ENCODE data around the gene ERMAP.

Gene ERMAP

DNA sequence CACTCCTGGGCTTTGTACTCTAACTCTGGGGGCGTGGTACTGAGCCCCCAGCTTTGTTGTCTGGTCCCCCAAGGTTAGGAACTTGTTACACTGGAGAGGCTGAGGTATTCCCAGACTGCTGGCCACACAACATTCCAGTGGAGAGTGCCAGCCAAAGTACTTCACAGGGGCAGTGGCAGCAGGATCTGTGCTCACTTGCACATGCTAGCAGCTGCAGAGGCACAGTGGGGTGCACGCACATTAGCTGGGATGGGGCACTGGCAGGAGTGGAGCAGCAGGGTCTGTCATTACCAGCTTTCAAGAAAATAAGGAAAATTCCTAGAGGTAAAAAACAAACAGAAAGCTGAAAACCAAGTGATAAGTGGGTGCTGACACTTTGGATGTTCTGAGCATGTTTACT, 60.5 kb downstream of the ERMAP start:
- H3K27ac ChIP-seq: no peak overlapping the region
- ChIA-PET POLR2A (ENCODE audit: low non-redundant PET) (no interaction called here), CTCF (no interaction called here)
- TF ChIP-seq, protein P1, sequence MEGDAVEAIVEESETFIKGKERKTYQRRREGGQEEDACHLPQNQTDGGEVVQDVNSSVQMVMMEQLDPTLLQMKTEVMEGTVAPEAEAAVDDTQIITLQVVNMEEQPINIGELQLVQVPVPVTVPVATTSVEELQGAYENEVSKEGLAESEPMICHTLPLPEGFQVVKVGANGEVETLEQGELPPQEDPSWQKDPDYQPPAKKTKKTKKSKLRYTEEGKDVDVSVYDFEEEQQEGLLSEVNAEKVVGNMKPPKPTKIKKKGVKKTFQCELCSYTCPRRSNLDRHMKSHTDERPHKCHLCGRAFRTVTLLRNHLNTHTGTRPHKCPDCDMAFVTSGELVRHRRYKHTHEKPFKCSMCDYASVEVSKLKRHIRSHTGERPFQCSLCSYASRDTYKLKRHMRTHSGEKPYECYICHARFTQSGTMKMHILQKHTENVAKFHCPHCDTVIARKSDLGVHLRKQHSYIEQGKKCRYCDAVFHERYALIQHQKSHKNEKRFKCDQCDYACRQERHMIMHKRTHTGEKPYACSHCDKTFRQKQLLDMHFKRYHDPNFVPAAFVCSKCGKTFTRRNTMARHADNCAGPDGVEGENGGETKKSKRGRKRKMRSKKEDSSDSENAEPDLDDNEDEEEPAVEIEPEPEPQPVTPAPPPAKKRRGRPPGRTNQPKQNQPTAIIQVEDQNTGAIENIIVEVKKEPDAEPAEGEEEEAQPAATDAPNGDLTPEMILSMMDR (conservative IDR thresholded peaks at IDR 0.05; ENCODE audit: low read depth): no peak
- DNase-seq (ENCODE audit: low spot score): no peak

DNA sequence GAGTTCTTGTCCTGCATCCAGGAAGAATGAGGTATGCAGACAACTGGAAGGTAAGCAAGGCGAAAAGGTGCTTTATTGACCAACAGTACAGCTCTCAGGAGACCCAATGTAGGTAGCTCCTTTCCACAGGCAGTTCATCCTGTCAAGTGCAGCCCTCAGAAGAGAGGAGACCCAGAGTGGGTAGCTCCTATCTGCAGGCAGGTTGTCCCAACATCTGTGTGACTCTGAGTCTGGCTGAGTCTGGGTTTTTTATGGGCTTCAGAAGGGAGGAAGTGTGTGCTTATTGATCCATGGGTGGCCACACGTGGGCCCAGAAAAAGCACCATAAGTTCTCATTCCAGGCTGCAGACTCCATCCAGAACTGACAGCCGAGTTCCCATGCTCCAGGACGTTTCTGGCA, 63.5 kb downstream of the ERMAP start:
- no peak overlapping the region for H3K27ac ChIP-seq
- TF ChIP-seq, protein P1 (conservative IDR thresholded peaks at IDR 0.05; ENCODE audit: low read depth): no peak
- ChIA-PET CTCF (no interaction called here), POLR2A (ENCODE audit: low non-redundant PET) (no interaction called here)
- DNase-seq (ENCODE audit: low spot score): no peak

DNA sequence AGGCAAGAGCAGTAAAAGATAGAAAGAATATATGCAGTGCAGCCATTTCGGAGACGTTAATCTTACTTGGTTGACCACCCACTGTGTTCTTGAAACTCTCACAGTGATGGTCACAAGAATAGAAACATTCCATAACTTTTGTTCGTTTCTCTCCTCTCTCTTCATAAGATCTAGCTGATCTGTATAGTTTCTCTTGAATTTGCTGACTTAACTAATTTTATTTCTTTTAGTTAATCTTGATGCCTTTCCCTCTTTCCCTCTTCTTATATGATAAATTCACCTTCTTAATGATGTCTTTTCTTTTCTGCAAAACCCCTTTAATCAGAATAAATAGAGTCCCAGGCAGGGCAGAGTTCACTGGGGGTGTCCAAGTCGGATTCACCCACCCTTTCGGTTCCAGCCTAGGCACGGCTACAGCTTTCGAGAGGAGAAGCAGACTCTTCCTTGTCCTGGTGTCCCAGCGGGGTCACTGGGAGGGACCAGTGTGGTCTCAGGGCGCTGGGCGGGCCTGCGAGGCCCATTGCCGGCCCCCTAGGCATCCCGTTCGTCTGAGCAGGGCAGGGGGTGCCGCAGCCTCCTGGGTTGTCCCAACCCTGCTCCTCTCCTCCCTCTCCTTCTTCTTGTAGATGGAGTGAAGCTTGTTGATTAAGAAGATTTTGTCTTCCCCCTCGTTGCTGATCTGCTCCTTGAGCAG, 69.3 kb downstream of the ERMAP start:
- no peak for DNase-seq (ENCODE audit: low spot score)
- no peak overlapping the region for H3K27ac ChIP-seq
- ChIA-PET CTCF (no interaction called here), POLR2A (ENCODE audit: low non-redundant PET) (no interaction called here)
- TF ChIP-seq, protein P1 (conservative IDR thresholded peaks at IDR 0.05; ENCODE audit: low read depth): no peak

DNA sequence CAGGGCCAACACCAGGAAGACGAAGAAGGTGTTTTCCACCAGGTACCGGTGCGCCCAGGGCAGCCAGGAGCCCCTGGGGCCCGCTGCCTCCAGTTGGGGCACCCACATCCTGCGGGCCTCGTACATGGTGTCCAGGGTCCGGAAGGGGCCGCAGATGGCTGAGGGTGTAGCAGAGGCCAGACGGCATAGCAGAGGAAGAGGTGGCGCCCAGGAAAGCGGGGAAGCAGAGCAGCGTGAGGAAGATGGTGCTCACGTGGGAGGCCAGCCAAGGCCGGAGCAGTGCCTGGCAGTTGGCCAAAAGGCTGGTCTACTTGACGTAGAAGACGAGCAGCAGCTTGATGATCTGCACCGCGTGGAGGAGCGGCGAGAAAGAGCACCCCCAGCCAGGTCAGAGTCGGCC, 69.9 kb downstream of the ERMAP start:
- ChIA-PET POLR2A (ENCODE audit: low non-redundant PET) (no interaction called here), CTCF (no interaction called here)
- DNase-seq (ENCODE audit: low spot score): no peak
- no peak overlapping the region for H3K27ac ChIP-seq
- TF ChIP-seq, protein P1 (conservative IDR thresholded peaks at IDR 0.05; ENCODE audit: low read depth): no peak

DNA sequence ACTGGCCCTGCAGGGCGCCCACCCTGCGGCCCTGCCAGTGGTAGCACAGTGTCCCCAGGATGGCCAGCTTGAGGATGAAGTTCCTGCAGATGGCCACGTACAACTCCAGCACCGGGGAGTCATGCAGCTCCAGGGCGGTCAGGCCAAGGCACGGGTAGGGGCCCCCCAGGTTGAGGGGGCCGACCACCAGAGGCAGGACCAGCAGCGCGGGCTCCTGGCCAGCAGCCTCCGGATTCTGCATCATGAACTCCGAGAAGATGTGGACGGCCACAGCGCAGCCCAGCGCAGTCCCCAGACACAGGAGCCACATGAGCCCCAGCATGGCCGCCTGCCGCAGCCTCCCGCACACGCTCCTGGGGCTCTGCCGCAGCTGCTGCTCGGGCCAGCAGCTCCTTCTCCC, 70.4 kb downstream of the ERMAP start:
- ChIA-PET CTCF (no interaction called here), POLR2A (ENCODE audit: low non-redundant PET) (no interaction called here)
- H3K27ac ChIP-seq: no peak overlapping the region
- DNase-seq (ENCODE audit: low spot score): no peak
- TF ChIP-seq, protein P1 (conservative IDR thresholded peaks at IDR 0.05; ENCODE audit: low read depth): no peak

DNA sequence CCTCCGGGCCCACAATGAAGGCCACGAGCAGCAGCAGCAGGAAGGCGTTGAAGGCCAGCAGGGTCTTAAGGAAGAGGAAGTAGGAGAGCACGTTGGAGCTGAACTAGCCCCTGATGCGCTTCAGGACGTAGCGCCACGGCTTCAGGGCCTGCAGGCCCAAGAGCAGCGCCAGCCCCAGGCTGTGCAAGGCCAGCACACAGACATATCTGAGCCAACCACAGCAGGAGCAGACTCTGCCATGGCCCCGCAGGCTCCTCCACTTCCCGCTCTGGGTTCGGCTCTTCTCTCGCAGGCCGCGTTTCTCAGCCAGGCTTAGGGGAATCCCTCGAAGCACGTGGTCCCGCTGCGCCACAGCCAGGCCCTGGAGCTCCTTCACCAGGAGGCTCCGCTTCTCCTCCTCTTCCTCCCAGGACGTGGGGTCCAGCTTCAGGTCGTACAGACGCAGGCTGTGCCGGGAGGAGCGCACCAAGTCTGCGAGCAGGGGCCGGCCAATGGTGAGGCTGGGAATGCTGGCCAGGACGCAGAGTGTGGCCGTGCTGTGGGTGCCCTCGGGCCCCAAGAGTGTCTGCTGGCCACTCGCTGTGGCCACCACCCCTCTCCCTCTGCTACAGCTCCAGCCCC, 71.2 kb downstream of the ERMAP start:
- no peak for DNase-seq (ENCODE audit: low spot score)
- CTCF ChIA-PET: no interaction called here
- TF ChIP-seq, protein P1 (conservative IDR thresholded peaks at IDR 0.05; ENCODE audit: low read depth): no peak
- no peak overlapping the region for H3K27ac ChIP-seq
- POLR2A ChIA-PET (ENCODE audit: low non-redundant PET): no interaction called here

All from RWPE1 (cell line).